Right ventricle myocardium inferior (tissue), 1 donor: ENCODE data around the gene NYAP1. TPM values are rescaled to one million over a fixed set of nuclear protein-coding genes. Genes with fewer than 3 reads are reported as not detected.
"Not testable (repeated sequence)": the region's sequence is repeated elsewhere in the genome, so short reads cannot be mapped to it uniquely, and the experiment has no call there.

Experiments used
- ATAC-seq: fragments of 200-7000 bp; cut with Tn5 transposase; one replicate; pipeline ENCODE4 v1.9.1; 2020; ENCODE audit warnings: mild to moderate bottlenecking, moderate library complexity
- DNase-seq: peaks from one replicate; pipeline ENCODE4 v3.0.0; 2021; ENCODE audit errors: missing footprints
- intact Hi-C: fragments of 100-400 bp; cut with DNase I; formaldehyde crosslinking; loops from one replicate; pipeline ENCODE4 v1.11.0; 2022
- total RNA-seq: library from RNA; stranded (reverse); fragmentation: NEBNext Ultra II Directional; extraction: Animal tissue kit (Norgen Biotek cat#: 25700); gene quantifications from one replicate; pipeline ENCODE4 v1.2.1, GENCODE V29; 2021
- donor health status: DM: no; HTN: yes; CAD: no; lungs with severe emphysema.

The NYAP1 gene
- total RNA-seq, 1 donor from 2014 or later, result 0.54 TPM

GRCh38 chr7:100528108-100528866, 44.6 kb downstream of the NYAP1 start:
- ATAC-seq, intact Hi-C loops: not testable (repeated sequence)

GRCh38 chr7:100532165-100533022, 48.7 kb downstream of the NYAP1 start:
- intact Hi-C loops, result no loop called here
- DNase-seq (no peak), ATAC-seq (no peak)

More at GRCh38 chr7:100528108-100528866, 44.6 kb downstream of the NYAP1 start:
- not testable (repeated sequence) for DNase-seq

GRCh38 chr7:100535982-100536381, 52.3 kb downstream of the NYAP1 start:
- ATAC-seq, DNase-seq, intact Hi-C loops: not testable (repeated sequence)

GRCh38 chr7:100536695-100537094, 53.0 kb downstream of the NYAP1 start:
- DNase-seq, intact Hi-C loops, ATAC-seq: not testable (repeated sequence)

- no peak for DNase-seq
- intact Hi-C loops, result loop anchor here (2.0 kb wide), 1 partner anchor 56 kb away; the partner anchor contains the start of gene NYAP1
- no peak for ATAC-seq
Measured at GRCh38 chr7:100538348-100538653, 54.6 kb downstream of the NYAP1 start.

- ATAC-seq, result peak; percentile 100
- intact Hi-C loops, result loop anchor here (2.0 kb wide), 1 partner anchor 56 kb away; the partner anchor contains the start of gene NYAP1
- DNase-seq, result peak; percentile 100
Measured at GRCh38 chr7:100538654-100539435, 55.1 kb downstream of the NYAP1 start, which contains the start of gene AGFG2. TSS of gene AGFG2 (plus strand) at chr7:100539203. CDS start at chr7:100539347, 144 bp downstream.

GRCh38 chr7:100539436-100540006, 55.8 kb downstream of the NYAP1 start:
- intact Hi-C loops, result loop anchor here (2.0 kb wide), 1 partner anchor 57 kb away; the partner anchor contains the start of gene NYAP1
- ATAC-seq, result no peak
- DNase-seq, result no peak

GRCh38 chr7:100540073-100540723, 56.5 kb downstream of the NYAP1 start:
- intact Hi-C loops, result no loop called here
- DNase-seq (no peak), ATAC-seq (no peak)

- intact Hi-C loops, ATAC-seq, DNase-seq: not testable (repeated sequence)
Measured at GRCh38 chr7:100541309-100541708, 57.6 kb downstream of the NYAP1 start.

GRCh38 chr7:100543586-100543985, 59.9 kb downstream of the NYAP1 start:
- no peak for ATAC-seq
- intact Hi-C loops, result no loop called here
- no peak for DNase-seq

- intact Hi-C loops, result no loop called here
- ATAC-seq (no peak), DNase-seq (no peak)
Measured at GRCh38 chr7:100544386-100544785, 60.7 kb downstream of the NYAP1 start.

Other genes with a start within 250 kb of the NYAP1 start
- gene SPDYE3, start 176.2 kb upstream of the NYAP1 start, total RNA-seq, result not detected
- 9.2 TPM for gene PILRB, start 125.8 kb upstream of the NYAP1 start, total RNA-seq
- 3.8 TPM for gene PILRA, start 110.4 kb upstream of the NYAP1 start, total RNA-seq
- 4.4 TPM for gene ZCWPW1, start 55.2 kb upstream of the NYAP1 start, total RNA-seq
- 24.9 TPM for gene MEPCE, start 54.1 kb upstream of the NYAP1 start, total RNA-seq
- gene PPP1R35, start 47.4 kb upstream of the NYAP1 start, total RNA-seq, result 12.4 TPM
- 0.35 TPM for gene SPACDR, start 19.7 kb upstream of the NYAP1 start, total RNA-seq
- 50.3 TPM for gene TSC22D4, start 4.7 kb upstream of the NYAP1 start, total RNA-seq
- gene AGFG2, start 55.3 kb downstream of the NYAP1 start, total RNA-seq, result 21.5 TPM
- gene SAP25, start 90.0 kb downstream of the NYAP1 start, total RNA-seq, result 0.84 TPM
- gene LRCH4, start 102.2 kb downstream of the NYAP1 start, total RNA-seq, result 29.3 TPM
- gene FBXO24, start 102.4 kb downstream of the NYAP1 start, total RNA-seq, result 0.41 TPM
- gene PCOLCE, start 118.4 kb downstream of the NYAP1 start, total RNA-seq, result 56.0 TPM
- 9.3 TPM for gene MOSPD3, start 128.6 kb downstream of the NYAP1 start, total RNA-seq
- gene TFR2, start 157.6 kb downstream of the NYAP1 start, total RNA-seq, result 0.22 TPM
- not detected for gene ACTL6B, start 172.5 kb downstream of the NYAP1 start, total RNA-seq
- gene GNB2, start 189.8 kb downstream of the NYAP1 start, total RNA-seq, result 120 TPM
- gene GIGYF1, start 210.3 kb downstream of the NYAP1 start, total RNA-seq, result 25.4 TPM
- 29.2 TPM for gene POP7, start 222.2 kb downstream of the NYAP1 start, total RNA-seq
- not detected for gene EPO, start 236.5 kb downstream of the NYAP1 start, total RNA-seq
- gene ZAN, start 249.7 kb downstream of the NYAP1 start, total RNA-seq, result not detected